HG02798 (cell line): Measurements from ENCODE around the gene TIMM21.

Experiments
- ATAC-seq: cut with Tn5 transposase; IDR thresholded peaks from one replicate; pipeline ENCODE4 v1.9.1; 2021; ENCODE audit warnings: mild to moderate bottlenecking; ENCODE audit not compliant: unreplicated experiment, poor library complexity

The TIMM21 gene, protein sequence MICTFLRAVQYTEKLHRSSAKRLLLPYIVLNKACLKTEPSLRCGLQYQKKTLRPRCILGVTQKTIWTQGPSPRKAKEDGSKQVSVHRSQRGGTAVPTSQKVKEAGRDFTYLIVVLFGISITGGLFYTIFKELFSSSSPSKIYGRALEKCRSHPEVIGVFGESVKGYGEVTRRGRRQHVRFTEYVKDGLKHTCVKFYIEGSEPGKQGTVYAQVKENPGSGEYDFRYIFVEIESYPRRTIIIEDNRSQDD

DNA sequence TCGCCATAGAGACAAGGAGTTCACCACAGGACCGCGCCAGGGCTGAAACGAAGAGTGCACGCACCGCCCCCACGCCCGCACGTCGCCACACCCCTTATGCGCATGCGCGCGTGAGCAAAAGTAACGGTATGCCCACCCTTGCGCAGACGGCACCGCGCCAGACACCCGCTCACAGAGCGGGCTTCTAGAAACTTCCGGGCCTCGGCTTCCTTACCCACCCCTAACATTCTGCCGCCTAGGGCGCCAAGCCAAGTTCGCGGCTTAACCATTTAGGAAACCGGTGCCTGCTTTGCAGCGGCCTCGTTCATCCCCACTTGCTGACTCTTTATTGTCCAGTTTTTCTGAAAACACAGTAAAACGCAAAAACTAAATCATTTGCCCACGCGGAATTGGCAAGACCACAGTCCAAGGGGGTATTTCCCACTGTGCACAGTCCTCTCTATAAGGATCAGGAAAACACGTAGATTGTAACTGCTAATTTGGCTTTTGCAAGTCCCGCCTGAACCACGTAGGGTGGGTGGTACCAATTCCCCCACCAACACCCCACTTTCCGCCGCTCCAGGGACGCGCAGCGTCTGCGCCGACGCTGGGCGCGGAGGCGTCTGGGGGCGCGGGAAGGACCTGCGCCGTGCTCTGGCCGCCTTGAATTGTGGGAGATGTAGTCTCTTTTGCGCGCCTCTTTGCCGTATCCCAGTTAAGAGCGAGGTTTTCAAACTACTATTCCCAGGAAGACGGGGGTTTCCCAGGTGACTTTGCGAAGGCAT lies at the start of gene TIMM21, which contains the start of gene FBXO15:
TIMM21 (plus strand) TSS at position 745 of the 764 bp plus-strand sequence. CDS start 286 bp downstream, outside the sequence.
FBXO15 (minus strand) TSS at position 56 of the 764 bp plus-strand sequence; CDS start at position 7, 49 bp downstream.
- peak; percentile 91 for ATAC-seq

DNA sequence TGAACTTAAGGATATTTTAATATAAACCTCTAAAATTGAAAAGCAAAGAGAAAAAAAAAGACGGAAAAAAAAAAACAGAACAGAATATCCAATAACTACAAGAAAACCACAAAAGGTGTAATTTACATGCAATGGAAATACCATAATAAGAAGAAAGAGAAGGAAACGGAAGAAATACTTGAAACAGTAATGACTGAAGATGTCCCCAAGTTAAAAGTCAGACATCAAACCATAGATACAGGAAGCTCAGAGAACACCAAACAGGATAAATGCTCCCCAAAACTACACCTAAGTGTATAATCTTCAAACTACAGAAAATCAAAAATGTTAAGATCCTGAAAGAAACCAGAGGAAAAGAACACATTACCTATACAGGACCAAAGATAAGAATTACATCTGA lies 39.9 kb upstream of the TIMM21 start:
- no peak for ATAC-seq

DNA sequence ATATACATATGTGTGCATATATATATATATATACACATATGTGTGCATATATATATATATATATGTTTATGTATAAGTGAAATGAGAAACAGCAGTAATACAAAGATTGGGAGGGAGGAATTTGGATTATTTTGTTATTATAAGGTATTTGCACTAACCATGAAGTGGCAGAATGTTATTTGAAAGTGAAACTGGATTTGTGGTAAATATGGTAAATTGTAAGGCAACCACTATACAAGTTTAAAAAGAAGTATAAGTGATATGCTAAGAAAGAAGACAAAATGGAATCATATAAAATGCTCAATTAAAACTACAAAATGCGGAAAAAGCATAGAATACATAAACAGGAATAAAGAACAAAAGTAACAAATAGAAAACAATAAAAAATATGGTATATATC lies 38.2 kb upstream of the TIMM21 start:
- ATAC-seq: no peak

DNA sequence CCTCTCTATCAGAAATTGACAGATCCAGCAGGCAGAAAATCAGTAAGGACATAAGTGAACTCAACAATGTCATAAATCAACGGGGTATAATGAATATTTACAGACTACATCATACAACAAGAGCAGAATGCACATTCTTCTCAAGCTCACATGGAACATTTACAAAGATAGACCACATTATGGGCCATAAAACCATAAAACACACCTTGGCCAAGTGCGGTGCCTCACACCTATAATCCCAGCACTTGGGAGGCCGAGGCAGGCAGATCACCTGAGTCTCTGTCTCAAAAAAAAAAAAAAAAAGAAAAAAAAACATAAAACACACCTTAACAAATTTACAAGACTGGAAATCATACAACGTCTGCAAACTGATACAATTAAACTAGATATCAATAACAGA lies 37.3 kb upstream of the TIMM21 start:
- ATAC-seq: no peak

DNA sequence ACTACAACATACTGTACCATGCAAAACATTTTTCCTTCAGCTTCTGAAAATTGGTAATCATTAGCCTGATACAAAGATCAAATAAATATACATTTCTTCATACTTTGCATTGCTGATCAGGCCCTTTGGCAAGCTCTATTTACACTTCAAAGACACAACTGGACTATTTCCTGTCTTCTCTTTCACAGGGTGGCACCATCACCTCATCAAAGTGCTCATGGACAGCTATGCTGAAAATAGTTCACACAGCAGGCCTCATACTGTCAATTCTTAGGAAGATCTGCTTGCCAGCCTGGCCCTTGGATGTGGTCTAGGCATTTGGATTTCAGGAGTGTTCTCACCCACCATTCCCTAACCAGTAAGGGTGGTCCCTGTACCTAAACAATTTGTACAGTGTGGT lies 34.6 kb upstream of the TIMM21 start:
- ATAC-seq: no peak

DNA sequence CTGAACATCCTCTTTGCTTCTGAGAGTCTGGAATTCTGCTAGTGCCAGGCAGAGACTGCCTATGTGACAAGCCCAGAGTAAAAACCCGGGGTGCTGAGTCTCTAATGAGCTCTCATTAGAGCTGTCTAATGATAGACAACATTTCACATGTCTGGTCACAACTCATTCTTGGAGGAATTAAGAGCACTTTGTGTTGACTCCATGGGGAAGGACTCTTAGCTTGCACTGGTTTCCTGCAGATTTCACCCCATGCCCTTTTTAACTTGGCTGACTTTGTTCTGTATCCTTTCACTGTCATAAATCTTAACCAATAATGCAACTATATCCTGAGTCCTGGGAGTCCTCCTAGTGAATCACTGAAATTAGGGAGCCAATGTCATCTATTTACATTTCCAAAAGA lies 34.2 kb upstream of the TIMM21 start:
- ATAC-seq: no peak

DNA sequence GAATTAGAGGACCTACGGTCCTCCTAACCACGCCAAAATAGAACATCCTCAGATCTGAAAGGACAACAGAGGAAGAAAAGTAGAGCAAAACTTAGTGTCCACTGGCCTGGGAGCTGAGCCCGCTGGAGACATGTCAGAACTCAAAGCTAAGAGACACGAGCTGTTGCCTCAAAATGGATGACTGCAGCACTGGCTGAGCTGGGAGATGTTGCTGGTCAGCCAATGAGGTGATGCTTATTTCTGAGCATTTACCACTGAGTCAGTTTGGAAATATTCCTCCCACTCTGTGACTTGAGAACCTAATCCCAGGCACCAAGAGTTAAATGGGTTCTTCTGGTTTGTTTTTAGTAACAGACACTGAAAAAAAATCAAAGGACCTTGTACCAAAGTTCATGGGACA lies 33.3 kb upstream of the TIMM21 start:
- no peak for ATAC-seq

DNA sequence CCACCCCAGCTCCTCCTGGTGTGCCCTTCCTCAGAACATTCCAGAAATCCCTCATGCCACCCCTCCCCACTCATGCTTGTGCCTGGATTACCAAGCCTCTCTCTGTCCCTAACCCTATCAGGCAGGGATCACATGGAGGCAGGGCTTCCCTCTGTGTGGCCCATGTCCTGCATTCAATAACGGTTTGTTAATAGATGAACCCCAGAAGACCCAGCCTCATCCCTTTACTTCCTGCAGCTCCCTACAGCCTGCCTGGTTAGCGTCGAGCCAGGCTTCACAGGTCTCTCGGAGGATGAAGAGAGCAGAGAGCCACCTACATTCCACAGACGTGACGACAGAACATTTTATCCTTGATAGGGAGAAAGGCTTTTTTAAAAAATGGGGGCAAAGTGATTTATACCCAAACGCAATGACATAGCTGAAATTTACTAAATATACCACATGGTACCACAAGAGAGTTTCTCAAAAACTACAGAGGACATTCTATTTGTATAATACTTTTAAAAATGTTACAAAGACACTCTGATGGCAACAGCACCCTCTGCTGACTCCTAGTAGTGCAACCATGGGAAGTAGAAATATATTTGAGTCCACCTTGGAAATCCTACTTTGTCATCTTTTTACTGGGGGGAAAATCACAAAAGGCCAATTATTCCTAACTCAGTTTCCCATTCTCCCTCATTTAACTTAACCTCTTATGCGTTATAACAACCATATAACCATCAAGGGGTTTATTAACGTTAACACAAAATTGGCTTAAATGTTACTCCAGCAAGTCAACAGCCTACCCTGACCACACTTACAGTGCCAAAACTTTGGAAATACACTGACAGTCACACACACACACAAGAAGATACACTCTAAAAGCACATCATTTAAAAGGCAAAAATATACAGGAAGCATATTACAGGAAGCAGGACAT lies 31.4 kb upstream of the TIMM21 start:
- peak; percentile 41 for ATAC-seq

DNA sequence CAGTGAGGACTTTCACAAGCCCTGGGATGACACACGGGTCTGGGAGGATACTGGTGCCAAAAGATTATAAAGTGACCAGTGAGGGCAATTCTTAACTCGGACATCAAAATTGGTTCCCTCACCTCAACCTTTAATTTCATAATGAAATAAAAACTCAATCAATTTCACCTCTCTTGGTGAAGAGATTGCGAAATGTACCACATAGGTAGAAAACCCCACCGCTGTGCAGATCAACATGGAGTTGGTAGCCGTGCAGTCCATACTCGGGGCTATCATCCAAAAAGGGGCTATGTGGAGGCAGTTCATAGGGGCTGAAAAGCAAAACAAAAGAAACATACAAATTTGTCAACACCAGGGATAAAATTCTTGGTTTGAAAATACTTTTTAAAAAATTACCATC lies 25.1 kb upstream of the TIMM21 start:
- ATAC-seq: no peak

DNA sequence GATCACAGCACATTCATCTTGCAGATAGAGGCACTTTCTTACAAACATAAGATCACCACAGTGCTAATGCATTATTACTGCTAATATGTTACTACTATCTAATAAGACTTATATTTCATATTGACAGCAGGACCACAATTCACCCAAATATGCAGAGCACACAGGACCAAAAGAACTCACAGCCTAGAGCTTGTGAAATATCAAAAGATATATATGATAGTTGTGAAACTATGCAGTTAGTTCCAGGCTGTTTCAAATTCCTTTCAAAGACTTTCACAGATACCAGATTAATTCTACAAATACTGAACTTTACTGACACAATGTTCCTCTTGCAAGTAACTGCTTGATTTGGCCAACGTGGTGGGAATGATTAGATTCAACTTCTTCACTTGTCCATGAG lies 23.7 kb upstream of the TIMM21 start:
- ATAC-seq: no peak

DNA sequence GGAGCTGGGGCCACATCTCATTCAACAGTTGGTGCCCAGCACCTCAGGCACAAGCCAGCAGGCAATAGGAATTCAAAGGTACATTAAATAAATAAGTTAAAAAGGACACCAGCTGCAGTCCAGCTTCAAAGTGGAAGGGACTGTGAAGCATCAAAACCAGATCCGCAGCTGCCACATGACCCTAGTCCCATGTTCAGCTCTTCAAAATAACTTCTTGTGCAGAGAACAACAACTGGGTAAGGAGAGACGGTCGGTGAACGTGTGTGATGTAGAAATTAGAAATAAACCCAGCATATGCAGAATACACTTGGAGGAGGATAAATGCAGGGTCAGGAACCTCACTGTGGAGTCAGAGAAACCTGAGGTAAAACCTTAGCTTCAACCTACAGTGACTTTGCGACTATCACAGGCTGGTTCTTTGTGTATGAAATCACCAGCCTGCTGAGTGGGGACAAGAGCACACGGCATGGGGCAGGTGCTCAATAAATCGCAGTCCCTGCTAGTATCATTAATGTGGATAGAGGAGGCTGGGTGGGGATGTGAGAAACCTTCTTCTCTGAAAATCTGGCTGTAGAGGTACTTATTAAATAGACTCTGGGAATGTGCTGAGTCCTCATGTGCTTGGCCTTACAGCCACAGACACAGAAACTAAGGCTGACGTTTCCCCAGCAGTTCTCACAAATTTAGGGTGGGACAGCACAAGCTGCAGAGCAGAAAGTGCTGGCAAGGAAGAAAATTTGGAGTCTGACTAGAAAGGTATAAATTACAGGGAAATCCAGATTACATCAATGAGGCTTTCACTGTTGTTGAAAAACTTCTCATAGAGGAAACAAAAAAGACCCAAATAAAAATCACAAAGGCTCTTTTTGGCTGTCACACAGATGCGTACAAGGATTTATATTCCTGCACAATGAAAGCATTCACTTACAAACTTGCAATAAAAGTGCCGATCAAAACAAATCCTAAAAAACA lies 21.4 kb upstream of the TIMM21 start:
- no peak for ATAC-seq

DNA sequence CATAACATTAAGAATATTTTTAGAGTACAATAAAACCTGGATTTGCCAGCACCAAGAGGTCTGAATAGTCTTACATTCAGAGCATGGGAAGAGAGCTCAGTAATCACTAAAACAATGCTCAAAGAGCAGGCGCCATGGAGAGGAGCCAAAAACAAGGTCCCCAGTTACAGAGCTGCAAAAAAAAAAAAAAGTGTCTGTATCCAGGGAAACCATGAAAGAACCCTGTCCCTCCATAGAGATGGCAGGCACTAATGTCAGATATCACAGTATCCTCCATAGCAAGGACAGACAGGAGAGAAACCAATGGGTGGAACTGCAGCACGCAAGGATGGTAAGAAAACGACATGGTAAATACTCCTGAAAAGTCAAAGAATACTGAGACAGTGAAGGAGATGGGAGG lies 20.2 kb upstream of the TIMM21 start:
- ATAC-seq: no peak

DNA sequence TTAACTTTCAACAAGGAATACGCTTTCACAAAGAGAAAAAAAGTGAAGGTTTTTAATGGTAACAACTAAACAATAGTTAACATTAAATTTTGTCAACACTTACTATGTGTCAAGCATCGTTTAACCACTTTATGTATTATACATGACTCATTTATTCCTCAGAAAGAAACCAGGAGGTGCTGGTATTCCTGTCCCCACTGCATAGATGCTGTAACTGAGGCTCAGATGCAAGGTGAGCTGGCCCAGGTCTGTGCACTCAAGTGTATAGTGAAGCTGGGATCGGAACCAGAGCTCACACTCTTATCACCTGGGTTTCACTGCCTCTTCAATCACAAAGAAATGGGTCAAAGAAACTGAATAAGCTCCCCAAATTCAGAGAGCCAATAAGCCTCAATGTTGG lies 17.2 kb upstream of the TIMM21 start:
- no peak for ATAC-seq

DNA sequence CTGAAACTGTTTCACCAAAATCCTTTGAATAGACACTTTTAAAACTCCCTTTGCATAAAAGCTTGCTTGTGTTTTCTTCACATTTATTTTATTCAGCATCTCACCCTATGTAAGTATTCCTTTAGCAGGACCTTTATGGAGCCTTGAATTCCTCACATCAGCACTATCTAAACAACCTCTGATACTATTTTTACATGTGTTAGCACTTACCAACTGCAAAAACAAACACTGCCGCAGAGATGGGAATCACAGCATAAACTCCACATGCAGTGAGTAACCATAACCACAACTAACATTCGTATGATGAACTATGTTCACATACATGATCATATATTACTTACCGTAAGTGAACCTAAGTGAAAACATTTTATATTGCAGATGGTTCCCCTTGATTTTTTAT lies 16.1 kb upstream of the TIMM21 start:
- ATAC-seq: no peak

DNA sequence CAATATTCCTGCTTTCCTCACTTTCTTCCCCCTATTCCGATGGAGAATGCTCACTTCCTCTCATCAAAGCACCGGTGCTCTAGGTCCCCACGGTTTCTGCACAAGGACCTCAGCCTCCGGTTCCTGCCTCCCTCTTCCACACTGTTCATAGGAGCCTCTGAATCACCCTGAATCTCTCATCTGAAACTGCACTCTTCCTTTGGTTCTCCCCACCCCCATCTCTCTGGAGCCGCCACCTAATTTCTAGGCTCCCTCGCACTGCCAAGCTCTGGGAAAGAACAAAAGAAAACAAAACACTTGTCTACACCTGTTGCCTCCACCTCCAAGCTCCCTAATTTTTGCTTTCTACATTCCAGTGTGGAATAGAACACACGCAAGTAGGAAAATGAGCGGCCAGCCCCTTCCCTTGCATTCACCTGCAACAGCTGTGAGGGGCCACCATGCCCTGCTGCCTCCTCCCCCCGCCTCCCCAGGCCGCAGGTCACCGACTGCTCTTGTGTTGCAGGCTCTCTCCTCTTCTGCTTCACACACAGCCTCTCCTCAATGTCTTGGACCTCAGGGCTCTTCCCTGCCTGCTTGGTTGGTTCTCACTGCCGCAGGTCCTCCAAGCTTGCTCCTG lies 10.3 kb upstream of the TIMM21 start:
- no peak for ATAC-seq

DNA sequence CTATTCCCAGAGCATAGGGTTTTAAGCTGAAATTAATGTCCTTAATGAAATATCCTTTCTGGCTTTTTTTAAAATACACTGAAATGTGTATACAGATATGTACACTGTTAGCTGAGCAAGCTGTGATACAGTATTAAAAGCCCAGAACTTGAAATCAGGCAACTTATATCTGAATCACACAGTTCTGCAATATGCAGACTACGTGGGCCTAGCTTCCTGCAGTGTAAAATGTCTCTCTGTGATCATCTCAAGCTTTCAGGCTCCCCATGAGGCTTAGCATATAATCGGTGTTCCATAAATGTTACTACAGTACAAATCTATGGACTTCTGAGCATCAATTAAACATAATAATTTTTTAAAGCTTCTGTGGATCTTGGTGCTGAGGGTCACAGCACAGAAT lies 8.9 kb upstream of the TIMM21 start:
- no peak for ATAC-seq

DNA sequence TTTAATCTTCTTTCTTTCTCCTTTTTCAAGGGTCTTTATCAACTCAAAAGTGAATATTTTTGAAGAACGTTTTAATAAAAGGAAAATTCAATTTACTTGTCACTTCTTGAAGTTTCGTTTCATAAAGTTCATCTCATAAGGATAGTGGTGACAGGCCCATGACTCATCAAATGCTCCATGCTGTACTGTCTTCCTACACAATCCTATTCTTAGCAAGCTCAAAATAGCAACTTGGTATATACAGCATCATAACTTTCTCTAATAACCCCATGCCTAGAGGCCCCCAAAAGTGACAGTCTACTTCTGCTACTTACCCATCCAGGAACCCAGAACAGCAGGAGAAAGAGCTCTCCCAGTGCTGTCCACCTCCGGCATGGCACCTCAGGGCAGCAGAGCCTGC lies 8.4 kb upstream of the TIMM21 start:
- ATAC-seq: peak; percentile 65

DNA sequence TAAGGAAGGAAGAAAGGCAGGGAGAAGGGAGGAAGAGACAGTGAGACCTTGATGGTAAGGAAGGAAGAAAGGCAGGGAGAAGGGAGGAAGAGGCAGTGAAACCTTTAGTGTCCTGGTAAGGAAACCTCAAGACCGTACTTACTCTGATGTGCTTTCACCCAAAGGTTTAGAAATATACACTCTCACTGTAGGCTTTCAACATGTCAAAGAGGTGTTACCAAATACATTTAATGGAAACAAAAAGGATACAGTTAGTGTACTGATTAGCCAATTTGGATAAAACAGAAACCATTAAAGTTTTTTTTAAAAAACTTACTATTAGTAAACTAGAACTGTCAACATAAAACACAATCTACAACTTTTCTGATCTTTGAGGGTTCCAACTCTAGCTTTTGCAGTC lies 7.7 kb upstream of the TIMM21 start:
- ATAC-seq: no peak

DNA sequence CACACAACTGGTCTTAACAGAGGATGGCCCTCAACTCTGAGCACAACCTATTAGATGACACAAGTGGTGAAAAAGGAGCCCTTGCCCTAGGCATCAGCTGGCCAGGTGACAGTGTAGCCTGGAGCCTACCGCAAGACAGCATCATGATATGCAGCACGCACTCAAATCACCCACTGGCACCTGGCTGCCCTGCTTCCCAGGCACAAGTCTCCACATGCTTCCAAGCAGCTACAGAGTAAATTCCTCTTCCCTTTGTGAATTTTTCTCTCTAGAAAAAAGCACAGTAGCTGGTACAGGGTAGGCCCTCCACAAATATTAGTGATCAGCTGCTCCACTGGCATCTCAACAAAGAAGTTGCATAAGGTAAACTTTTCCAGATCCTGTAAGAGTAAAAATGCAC lies 6.7 kb upstream of the TIMM21 start:
- no peak for ATAC-seq
